ENCODE results near the gene LAIR1.

- TF ChIP-seq CTCF (conservative IDR thresholded peaks at IDR 0.05): no peak
- TF ChIP-seq EZH2 (IDR thresholded peaks at IDR 0.05; ENCODE audit: low read depth): no peak
Measured at GRCh38 chr19:54315956-54316355, 48.8 kb downstream of the LAIR1 start.

All from PC-9 (cell line).